HUDEP-2 (cell line): ENCODE results near the gene KCNG3.

Experiments
- DNase-seq, 76 experiments: peaks; one replicate each; lab custom pipeline; 2025; ENCODE audit not compliant: unreplicated experiment in 76 of 76; lab: John Stamatoyannopoulos, UW

KCNG3 gene, protein sequence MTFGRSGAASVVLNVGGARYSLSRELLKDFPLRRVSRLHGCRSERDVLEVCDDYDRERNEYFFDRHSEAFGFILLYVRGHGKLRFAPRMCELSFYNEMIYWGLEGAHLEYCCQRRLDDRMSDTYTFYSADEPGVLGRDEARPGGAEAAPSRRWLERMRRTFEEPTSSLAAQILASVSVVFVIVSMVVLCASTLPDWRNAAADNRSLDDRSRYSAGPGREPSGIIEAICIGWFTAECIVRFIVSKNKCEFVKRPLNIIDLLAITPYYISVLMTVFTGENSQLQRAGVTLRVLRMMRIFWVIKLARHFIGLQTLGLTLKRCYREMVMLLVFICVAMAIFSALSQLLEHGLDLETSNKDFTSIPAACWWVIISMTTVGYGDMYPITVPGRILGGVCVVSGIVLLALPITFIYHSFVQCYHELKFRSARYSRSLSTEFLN

GRCh38 chr2:42493468-42494354 is at the start of gene KCNG3:
Gene KCNG3, minus strand, starts transcription at chr2:42493982. Its CDS starts 481 bp downstream, at chr2:42493501.
- DNase-seq: peak in 23 of 76 experiments; percentile 2 to 51 (median 19)

DNA sequence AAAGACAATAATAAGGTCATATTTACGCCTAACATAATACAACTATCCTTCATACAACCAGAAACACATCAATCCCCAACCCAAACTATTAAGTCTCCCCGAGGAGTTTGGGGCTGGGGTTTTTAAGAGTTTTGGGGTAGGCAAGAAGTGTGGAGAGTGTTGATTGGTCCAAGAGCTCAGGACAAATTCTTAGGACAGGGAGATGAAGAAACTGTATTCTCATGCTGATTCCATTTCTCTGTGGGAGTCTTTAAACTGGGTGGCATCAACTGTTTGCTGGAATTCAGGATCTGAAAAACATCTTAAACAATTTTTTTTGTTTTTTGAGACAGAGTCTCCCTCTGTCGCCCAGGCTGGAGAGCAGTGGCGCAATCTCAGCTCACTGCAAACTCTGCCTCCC is 49.1 kb upstream of the KCNG3 start:
- no peak for DNase-seq

GRCh38 chr2:42537493-42537892 is 43.7 kb upstream of the KCNG3 start:
- no peak for DNase-seq

DNA sequence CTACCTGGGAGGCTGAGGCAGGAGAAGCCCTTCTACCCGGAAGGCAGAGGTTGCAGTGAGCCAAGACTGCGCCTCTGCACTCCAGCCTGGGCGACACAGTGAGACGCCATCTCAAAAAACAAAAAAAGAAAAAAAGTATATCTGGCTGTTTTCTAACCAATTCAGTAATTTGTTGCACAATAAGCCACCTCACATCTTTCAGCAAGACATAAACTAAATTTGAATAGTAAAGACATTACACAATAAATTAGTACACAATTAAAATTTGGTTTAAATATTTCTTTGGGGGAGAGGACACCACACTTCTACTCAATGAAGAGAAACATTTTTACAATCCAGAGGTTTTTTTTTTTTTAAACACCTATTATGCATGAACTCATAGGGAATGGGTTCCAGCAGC is 38.6 kb upstream of the KCNG3 start:
- no peak for DNase-seq

DNA sequence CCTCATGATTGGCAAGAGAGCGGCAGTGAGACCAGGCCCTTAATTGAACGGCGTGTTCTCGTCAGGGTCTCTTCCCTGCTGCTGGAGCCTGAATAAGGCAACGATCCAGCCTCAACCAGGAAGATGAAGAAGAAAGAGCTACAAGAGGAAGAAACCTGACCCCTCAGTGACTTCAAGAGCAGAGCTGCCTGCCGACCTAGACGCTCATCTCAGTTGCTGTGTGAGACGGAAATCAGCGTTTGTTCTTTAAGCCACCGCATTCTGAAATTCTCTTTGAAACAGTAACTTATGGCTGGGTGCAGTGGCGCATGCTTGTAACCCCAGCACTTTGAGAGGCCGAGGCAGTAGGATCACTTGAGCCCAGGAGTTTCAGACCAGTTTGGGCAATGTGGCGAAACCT is 29.6 kb upstream of the KCNG3 start:
- DNase-seq: no peak

- DNase-seq: no peak
Measured at GRCh38 chr2:42522035-42522434, 28.3 kb upstream of the KCNG3 start.

DNA sequence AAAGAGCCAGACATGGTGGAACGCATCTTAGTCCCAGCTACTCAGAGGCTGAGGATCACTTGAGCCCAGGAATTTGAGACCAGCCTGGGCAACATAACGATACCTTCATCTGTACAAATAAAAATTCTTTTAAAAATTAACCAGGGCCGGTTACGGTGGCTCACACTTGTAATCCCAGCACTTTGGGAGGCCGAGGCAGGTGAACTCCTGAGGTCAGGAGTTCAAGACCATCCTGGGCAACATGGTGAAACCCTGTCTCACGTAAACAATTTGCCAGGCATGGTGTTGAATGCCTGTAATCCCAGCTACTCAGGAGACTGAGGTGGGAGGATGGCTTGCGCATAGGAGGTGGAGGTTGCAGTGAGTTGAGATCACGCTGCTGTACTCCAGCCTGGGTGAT is 25.8 kb upstream of the KCNG3 start:
- DNase-seq: no peak

DNA sequence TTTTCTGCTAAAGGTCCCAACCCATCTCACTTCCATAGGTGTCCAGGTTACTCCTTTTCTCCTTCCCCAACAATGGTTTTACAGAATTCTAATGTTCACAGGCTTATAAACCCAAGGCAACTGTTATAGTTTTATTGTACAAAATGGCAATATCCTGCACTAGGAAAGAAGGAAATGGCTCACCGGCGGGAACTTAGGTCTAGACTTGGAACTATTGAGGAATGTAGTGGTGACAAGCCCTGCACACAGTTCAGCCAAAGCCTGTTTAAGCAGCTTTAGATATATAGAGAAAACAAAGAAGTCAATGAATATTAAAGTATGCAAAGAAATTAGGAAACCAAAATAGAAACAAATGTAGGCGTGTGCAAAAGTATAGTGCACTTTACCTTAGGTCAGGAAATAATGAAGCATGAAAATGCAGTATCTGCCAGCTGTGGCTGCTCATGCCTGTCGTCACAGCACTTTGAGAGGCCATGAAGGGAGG is 22.7 kb upstream of the KCNG3 start:
- no peak for DNase-seq

GRCh38 chr2:42513252-42513918 is 19.6 kb upstream of the KCNG3 start:
- peak in 20 of 76 experiments; percentile 3 to 49 (median 13) for DNase-seq

DNA sequence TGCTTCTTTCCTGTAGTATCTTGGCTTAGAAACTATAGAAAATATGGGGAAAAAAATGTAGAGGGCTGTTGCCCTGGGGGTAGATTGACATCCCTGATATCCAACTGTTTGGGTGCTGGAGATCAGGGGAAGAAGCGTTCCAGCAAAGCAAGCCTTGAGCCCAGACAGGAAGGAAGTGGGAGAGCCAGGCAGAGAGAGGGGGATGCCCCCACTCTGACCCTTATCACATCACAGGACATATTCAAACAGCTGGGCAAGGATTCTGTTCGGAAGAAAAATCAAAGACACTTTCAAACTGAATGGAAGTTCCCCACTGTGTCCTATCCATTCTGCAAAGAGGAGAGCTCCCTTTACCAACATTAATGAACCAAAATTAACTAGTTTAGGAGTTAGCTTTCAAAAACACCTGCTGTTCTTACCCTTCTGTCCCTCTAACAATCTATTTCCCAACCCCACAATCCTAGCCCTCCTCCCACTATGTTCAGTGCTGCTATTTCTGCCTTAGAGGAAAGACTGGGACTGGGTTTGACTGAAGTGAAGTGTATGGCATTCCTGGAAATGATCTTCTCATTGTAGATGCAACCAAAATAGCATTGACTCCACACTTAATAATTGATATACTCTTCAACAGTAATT is 16.9 kb upstream of the KCNG3 start:
- DNase-seq: no peak

DNA sequence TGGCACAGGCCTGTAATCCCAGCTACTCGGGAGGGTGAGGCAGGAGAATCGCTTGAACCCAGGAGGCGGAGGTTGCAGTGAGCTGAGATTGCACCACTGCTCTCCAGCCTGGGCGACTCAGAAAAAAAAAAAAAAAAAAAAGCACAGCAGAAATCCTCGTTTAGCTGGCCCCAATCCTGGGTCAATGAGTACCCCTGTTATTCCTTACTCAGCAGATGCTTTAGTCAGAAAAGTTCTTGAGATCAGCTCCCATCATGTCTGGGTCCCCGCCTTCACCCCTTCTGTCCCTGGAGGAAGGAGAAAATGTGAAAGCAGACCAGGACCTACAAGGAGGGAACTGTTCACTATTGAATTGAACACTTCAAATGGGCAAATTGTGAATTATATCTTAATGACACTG is 16.4 kb upstream of the KCNG3 start:
- no peak for DNase-seq

DNA sequence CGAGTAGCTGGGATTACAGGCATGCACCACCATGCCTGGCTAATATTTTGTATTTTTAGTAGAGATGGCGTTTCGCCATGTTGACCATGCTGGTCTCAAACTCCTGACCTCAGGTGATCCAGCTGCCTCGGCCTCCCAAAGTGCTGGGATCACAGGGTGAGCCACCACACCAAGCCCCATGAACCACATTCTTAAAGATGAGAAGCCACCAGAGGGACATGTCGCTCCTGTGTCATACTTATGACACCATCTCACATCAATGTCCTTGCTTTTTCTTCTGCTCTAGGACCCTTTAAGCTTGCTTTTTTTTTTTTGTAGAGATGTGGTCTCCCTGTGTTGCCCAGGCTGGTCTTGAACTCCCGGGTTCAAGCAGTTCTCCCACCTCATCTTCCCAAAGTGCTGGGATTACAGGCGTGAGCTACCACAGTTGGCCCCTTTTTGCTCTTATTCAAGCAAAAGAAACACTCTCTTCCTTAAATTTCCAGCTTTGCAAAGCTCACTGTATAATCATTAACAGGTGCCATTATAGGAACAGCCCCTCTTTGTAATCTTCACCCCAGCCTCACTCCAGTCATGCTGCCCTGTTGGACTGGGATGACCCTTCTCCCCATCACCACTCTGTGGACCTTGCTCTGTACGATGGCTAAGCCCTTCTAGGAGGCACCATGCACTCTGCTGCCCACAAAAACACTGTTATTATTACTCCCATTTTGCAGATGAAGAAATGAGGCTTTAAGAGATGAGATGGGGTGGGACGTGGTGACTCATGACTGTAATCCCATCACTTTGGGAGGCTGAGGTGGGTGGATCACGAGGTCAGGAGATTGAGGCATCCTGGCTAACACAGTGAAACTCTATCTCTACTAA is 10.8 kb upstream of the KCNG3 start:
- no peak for DNase-seq

DNA sequence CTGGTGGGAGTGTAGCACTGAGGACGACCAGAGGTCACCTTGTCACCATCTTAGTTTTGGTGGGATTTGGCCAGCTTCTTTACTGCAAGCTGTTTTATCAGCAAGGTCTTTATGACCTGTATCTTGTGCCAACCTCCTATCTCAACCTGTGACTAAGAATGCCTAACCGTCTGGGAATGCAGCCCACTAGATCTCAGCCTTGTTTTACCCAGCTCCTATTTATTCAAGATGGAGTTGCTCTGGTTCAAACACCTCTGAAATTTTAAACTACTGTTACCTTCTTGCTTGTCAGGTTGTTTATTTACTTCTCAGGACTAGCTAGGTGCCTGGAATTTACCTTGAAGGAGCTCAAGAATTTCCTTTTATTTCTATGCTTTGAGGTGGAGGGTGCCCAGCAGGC is 9.5 kb upstream of the KCNG3 start:
- no peak for DNase-seq

GRCh38 chr2:42498497-42498896 is 4.7 kb upstream of the KCNG3 start:
- DNase-seq: no peak

GRCh38 chr2:42495611-42496010 is 1.8 kb upstream of the KCNG3 start:
- DNase-seq: no peak

GRCh38 chr2:42495234-42495581 is 1.4 kb upstream of the KCNG3 start:
- no peak for DNase-seq

DNA sequence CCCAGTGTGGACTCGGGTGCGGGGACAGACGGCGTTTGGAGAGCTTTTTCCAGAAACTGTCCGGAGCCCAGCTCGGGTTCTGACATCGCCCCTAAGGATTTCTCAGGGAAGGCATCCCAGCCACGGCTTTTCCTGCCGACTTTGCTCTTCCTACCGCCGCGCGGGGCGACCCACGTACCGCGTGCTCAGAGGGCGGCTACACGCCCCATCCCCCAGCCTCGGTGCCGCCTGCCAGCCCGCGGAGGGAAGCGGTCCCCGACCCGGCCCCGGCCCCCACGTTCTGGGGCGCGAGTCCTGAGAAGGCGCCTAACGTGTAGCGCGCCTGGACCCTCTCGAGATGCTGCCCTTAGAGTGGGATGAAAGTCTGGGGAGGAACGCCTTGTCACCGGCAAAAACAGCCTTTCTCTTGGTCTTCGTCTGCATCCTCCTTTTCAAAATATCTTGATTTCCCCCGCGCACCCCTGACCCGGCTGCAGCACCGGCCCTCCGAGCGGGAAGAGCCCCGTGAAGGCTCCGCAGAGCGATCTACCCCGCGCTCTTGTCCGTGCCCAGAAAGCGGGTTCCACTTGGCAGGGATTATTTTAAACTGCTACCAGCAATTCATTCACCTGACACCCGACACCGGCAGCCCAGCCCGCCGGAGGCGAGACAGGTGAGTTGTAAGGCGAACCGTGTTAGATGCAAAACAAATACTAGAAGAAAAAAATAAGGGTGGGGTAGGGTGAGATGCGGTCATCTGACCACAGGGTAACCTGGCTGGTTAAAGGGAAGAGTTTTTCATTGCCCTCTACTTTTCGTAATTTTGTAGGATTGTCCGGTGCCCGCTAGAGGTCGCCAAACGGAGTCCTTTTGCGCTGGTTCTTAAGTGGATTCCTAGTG is 812 bp upstream of the KCNG3 start:
- DNase-seq: peak in 59 of 76 experiments; percentile 3 to 75 (median 36)

- no peak for DNase-seq
Measured at GRCh38 chr2:42492691-42493467, 903 bp downstream of the KCNG3 start.
